Stimulated activated CD8-positive, alpha-beta memory T cell treated with anti-CD3 and anti-CD28 coated beads, Interleukin-4, amount 100 ng/mL, for 24 hours (primary cell): ENCODE measurements around the gene CEP290.

ENCODE experiments used
- DNase-seq: peaks from one replicate; pipeline ENCODE4 v3.0.0-alpha.2; 2020; ENCODE audit warnings: low read depth

CEP290 gene

DNA sequence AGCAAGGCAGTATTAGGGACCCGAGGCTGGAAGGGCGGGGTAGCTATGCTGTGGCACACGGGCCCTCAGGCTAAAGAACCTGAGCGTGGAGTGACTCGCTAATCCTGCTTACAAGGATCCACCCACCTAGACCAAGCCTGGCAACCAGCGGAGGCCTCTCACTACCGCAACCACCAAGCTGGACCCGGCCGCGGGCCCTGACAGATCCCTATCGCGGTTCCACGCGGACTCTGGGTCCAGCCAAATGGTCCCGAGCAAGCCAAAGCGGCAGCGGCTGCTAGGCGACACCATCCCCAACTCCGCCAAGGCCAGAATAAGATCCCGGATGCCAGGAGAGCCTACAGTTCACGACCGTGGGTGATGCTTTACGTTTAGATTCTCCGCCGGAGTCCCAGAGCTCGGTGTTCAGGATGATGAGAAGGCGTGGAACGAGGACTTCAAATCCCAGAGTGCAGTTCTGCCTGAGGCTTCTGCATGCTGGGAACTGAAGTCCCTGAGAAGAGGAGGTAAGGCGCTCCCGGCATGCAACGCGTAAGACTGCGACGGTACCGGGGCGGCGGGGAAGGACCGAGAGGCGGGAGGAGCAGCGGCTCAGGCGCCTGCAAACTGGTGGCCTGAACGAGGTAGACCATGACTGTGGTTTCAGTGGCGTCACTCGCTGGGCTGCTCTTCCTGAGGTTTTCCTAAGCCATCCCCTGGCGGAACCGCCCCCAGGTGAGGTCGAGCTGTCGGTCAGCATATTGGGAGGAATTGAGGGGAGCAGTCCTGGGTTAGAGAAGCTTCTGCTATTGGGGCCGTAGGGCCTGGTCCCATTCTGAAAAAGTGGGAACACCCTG lies at the start of gene CEP290, which contains the start of gene TMTC3:
CEP290 (minus strand) TSS at position 315 of the 836 bp plus-strand sequence. CDS start 781 bp downstream, outside the sequence.
TMTC3 (plus strand) TSS at position 534 of the 836 bp plus-strand sequence. CDS start 6,009 bp downstream, outside the sequence.
- peak; percentile 83 for DNase-seq

GRCh38 chr12:88188180-88188579 lies 46.3 kb upstream of the CEP290 start:
- DNase-seq, result no peak

GRCh38 chr12:88187571-88187970 lies 45.7 kb upstream of the CEP290 start:
- no peak for DNase-seq

DNA sequence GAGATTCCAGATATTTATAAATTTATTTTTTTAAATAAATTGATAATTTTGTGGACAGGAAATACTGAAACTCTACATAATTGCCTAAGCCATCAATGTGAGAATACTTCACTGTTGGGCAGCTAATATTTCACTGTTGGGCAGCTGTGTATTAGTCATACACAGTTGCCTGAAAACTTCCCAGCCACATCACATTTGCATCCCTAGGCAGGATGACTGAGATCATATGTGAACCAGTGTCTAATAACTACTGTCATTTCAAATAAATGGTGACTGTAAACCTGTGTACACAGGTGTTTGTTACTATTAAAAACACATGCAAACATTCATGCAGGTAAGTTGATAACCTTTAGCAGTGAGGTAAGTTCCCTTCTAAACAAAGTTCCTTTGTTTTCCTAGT lies 44.1 kb upstream of the CEP290 start:
- no peak for DNase-seq

GRCh38 chr12:88185279-88185678 lies 43.4 kb upstream of the CEP290 start:
- no peak for DNase-seq

DNA sequence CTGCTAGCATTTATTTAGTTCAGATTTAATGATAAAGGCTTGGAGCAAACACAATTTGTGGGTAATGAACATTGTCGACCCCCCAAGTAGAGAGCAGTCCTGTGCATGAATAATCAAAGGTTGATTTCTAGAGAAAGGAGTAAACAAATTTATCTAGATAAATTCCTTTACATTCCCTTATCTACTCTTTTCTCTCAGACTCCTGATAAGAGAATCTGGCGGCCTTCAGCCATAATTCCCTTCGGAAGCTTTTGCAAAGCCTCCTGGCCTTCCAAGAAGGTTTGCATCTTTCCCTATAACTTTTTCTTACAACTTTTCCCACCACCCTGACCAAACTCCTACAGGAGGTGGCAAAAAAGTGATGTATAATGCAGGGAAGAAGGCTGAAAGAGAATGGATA lies 42.3 kb upstream of the CEP290 start:
- DNase-seq, result no peak

DNA sequence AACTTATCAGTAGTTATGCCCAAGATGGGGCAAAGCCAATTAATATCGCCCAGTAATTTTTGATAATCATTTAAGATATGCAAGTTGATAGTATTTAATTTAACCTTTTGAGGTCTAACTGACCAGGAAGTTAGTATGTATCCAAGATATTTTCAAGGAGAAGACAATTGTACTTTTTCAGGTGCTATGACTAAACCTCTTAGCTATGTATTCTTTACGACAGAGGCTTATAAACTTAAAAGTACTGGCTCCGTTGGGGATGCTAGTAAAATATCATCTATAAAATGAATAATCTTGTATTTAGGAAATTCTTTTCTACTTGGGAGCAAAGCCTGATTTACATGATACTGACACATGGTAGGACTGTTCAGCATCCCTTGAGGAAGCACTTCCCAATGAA lies 40.5 kb upstream of the CEP290 start:
- no peak for DNase-seq

DNA sequence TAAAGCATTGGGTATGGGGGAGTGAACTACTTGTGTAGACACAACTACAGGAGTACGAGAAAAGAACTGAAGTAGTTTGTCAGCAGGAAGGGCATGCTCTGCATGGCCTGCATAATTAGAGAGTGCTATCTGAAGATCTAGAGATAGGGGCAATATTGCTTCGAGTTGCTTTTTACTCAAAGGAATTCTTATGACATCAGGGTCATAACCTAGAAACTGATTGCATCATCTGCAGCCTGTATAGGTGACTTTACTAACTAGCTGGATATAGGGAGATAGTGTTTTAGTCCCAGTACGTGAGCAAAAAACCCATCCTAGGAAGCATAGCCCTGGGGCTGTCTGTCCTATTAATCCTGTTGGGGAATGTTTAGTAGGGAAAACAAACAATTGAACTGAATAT lies 40.0 kb upstream of the CEP290 start:
- DNase-seq, result no peak

DNA sequence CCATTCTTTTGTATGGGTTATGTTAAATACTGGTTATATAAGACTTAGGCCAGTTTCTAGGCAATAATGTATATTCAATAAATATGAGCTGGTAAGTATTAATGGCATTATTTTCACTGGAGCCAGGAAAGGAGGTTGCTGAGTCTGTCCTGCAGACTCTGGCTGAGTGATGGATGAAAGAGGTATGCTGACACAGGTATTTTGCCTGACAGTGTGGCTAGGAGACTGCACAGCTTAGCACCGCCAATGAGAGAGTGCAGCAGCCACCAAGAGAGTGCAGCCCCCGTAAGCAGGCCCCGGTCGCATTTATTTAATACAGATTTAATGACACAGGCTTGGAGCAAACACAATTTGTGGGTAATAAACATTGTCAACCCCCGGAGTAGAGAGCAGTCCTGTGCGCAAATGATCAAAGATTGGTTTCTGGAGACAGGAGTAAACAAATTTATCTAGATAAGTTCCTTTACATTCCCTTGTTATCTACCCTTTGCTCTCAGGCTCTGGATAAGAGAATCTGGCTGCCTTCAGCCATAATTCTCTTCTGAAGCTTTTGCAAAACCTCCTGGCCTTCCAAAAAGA lies 37.6 kb upstream of the CEP290 start:
- no peak for DNase-seq

DNA sequence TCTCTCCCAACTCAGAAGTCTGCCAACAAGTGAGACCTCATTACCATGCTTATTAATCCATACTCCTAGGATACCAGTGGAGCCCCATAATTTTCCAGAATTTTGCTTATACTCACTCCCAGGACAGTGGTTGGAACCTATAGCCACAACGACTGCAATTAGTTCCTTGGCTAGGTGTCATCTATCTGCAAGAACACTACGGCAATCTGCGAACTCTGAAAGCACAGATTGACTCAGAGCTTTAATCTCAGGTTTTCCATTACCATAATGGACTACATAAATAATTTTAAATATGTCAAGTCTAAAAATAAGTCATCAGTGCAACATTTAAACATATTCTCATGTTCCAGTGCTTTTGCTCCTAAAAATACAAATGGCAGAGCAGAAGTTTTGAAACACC lies 33.7 kb upstream of the CEP290 start:
- DNase-seq, result no peak

- no peak for DNase-seq
Observed at GRCh38 chr12:88172844-88173407, 31.0 kb upstream of the CEP290 start.

DNA sequence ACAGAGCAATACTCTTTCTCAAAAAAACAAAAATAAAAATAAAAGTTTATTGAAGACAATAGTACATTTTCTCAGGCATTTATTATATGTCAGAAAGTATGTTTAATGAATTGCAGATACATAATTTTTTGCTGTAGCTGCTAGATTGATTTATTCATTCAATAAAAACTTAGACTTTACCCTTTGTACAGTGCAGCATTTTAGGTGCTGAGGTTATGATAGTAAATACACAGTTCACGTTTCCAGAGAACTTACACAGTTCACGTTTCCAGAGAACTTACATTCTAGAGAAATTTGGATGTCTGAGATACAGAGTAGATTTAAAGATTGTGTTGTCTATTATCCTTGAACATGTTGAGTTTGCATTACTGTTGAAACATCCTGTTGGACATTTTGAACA lies 25.5 kb upstream of the CEP290 start:
- DNase-seq, result no peak

- DNase-seq, result no peak
Observed at GRCh38 chr12:88166179-88166578, 24.3 kb upstream of the CEP290 start.

DNA sequence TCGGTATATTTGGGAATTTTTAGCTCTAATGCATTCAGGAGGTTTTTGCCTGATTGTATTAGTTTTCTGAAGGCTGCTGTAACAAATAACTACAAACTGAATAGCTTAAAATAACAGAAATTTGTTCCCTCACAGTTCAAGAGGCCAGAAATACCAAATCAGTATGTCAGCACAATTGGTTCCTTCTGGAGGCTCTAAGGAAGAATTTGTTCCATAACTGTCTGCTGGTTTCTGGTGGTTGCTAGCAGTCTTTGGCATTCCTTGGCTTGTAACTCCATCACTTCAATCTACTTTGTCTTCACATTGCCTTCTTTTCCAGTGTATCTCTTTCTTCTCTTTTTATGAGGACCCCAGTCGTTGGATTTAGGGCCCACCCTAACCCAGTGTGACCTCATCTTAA lies 21.5 kb upstream of the CEP290 start:
- DNase-seq, result no peak

- DNase-seq, result no peak
Observed at GRCh38 chr12:88156075-88156654, 14.3 kb upstream of the CEP290 start.

GRCh38 chr12:88153959-88154358 lies 12.1 kb upstream of the CEP290 start:
- DNase-seq, result no peak

DNA sequence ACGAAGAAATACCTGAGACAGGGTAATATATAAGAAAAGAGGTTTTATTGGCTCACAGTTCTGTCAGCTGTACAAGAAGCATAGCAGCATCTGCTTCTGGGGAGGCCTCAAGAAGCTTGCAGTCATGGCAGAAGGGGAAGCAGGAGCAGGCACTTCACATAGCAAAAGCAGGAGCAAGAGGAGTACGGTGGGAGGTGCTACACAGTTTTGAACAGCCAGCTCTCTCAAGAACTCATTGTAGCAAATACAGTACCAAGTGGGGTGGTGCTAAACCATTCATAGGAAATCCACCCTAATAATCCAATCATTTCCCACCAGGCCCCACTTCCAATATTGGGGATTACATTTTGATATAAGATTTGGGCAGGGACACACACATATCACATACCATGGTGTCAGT lies 8.2 kb upstream of the CEP290 start:
- no peak for DNase-seq

- DNase-seq, result no peak
Observed at GRCh38 chr12:88145567-88146505, 3.9 kb upstream of the CEP290 start.

DNA sequence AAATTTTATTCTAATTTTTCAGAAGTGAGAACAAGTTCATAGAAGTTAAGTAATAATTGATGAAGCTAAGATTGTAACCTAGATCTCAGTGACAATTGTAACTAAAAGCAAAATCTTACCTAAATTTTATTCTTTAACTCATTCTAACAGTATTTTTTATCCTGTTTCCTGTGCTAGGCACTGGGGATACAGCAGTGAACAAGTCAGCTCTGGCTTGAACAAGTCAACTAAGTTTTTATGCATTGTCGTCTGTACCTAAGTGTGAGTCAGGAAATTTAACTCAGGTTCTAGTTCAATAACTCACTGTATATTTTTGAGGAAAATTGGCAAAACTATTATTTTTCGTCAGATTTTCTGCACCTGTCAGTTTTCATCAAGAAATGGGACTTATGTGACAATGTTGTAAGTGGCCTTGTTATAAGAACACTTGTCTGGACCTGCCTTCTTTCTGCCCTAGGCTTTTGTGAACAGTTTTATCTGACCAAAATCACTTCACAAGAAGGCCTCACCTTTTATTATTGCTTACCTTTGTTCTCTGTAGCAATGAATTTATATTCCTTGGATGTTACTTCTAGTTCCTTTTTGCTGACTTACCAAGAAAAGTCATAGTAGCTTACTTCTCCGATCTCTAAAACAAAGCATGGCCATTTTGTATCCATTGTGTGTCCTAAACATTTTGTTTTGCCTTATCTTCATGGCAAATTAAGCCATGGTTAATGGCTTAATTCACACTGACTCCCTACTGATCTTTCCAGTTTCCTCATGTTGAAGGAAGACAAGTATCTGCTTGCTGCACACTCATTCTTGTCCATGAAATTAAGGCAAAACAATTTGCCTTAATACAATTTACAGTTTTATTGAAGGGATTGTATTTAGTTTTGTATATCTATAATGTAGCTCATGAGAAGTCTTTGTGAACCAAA lies 2.9 kb upstream of the CEP290 start:
- no peak for DNase-seq

DNA sequence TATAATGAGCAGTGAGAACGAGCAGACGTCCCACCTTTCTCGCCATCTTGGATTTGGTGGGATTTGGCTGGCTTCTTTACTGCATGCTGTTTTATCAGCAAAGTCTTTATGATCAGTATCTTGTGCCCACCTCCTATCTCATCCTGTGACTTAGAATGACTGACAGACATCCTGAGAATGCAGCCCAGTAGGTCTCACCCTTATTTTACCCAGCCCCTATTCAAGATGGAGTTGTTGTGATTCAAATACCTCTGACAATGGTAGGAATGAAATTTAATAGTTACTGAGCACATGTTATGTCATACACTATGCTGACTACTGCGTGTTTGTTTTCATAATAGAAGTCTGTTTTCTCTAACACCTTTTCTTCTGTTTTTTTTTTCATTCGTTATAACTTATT lies 2.1 kb upstream of the CEP290 start:
- no peak for DNase-seq

DNA sequence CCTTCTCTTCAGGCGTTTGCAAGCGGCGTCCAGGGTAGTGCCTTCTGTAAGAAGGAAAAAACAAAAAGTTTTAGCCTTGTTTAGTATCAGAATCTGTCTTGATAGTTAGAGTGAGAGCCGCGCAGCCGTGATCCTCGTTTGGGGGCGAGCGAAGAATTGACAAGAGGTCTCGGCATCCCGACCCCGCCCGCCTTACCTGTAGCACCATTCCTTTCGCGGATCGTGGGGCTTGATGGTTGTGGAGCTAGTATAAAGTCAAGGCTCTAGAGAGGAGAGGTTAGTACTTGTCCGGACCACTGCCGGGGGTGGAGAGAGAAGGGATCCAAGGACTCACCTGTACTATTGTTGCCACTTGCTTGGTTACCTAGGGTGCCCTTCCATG lies 713 bp upstream of the CEP290 start:
- DNase-seq, result peak; percentile 2
